IPS-NIHi7 (cell line): ENCODE measurements around the gene FAM114A1.
"Not testable (repeated sequence)": the region's sequence is repeated elsewhere in the genome, so short reads cannot be mapped to it uniquely, and the experiment has no call there.

Experiments used
- DNase-seq: peaks from one replicate; pipeline ENCODE4 v3.0.0; 2012; ENCODE audit warnings: mixed read lengths; ENCODE audit errors: extremely low spot score

The FAM114A1 gene

GRCh38 chr4:38902695-38903094, 35.1 kb downstream of the FAM114A1 start:
- DNase-seq = no peak

DNA sequence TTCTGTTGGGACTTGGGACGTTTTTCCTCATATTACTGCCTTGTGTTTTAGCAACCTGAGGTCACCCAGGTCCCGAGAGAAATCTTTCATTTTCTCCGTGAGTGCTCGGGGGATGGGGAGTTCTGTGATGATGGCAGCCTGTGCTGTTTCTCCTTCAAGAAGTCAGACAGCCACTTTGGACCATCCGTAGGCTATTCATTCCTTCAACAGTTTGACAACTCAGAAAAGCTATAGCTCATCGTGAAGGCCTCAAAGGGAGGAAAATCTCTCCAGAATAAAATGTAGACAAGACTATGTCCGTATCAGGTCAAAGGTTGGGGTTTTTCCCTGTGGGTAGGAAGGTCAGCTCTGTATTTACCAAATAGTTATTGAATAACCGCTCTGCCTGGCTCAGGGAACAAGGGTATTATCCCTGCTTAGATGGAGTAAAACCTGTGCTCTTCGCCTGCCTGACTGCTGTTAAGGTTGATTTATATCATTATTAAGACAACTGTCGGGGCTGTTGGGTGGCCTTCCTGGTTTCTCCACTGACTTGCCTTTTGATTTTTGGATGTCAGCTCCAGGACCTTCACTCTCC, 36.6 kb downstream of the FAM114A1 start:
- no peak for DNase-seq

DNA sequence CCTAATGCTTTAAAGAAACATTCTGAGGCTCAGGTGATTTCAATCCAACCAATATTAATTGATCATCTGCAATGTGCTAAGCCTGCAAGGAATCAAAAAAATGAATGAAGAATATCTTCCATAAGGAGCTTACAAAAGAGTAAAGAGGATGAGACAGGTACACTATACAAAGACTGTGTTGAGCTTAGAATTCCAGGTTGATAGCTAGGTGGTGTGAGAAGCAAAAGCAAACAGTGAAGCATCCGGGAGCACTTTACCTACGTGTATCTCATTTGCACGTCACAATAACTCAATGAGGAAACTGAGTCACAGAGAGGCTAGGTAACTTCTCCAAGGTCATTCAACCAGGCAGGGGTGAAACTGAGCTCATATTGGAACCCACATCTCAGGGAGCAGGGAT, 37.1 kb downstream of the FAM114A1 start:
- DNase-seq = no peak

DNA sequence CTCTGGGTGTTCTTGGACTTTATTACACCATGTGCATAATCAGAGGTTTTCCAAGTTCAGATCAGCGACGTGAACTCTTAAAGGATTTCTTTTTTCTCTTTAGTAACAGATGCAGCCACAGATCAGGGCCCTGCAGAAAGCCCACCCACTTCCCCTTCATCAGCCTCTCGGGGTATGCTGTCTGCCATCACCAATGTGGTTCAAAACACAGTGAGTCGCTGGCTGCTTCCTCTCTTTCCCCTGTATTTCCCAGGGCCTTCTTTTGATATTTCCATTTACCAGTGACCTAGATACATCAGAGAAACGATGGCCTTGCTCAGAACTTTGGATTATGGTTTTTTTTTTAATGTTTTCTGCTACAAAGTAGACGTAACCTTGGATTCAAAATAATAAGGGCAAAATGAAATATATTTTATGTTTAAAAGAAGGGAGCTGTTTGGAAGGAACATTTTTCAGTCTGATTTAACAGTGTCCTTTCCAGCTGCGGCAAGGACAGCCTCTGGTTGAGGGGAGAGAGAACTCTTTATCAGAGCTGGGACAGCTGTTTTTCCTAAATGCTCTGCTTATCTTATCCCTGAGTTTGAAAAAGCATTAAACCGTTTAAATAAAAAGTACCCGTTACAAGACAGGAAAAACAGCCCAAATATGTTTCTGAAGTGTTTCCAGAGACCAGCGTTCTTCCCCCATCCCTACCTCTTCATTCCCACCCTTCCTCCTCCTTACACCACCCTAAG, 38.2 kb downstream of the FAM114A1 start:
- DNase-seq = no peak

DNA sequence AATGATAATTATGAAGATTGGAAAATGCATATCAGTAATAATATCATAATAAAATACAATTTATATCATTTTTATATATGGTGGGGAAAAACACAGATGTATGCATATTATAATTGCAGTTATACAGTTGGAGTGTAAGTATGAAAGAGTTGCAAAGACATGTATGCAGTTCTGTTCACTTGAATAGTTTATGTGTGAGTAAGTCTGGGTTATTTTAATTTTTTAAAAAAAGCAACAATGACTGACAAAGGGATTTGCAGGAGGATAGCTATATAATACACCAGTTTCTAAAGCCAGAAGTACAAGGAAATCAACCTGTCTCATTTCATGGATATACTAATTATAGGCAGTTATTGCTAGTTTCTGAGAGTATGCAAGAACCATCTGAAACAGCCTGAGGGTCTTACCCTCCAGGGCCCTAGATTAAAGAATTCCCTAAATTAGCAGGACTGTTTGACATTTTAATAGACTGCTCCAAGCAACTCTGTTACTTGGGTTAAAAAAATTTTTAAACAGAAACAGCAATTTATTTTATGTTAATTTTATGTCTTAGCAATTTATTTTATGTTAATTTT, 40.2 kb downstream of the FAM114A1 start:
- no peak for DNase-seq

- DNase-seq = no peak
These were observed 41.4 kb downstream of the FAM114A1 start for GRCh38 chr4:38909015-38909414.

DNA sequence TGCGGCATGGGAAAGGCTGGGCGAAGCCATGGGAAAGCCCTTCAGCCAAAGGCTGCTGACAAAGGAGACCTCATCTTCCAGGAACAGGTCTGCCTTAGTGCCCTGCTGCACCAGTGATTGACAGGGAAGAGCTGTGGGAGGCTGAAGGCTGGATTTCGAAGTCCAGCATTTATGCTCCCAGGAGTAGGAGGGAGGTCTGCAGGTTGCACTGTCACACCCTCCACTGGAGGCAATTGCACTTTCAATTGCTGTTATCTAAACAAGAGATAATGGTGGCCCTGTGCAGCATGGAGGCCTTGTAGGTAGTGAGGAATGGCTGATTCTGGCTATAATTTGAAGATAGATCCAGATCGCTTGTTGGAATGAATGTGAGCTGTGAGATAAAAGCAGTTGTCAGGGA, 43.7 kb downstream of the FAM114A1 start:
- DNase-seq = no peak

GRCh38 chr4:38914854-38915253, 47.2 kb downstream of the FAM114A1 start:
- no peak for DNase-seq

DNA sequence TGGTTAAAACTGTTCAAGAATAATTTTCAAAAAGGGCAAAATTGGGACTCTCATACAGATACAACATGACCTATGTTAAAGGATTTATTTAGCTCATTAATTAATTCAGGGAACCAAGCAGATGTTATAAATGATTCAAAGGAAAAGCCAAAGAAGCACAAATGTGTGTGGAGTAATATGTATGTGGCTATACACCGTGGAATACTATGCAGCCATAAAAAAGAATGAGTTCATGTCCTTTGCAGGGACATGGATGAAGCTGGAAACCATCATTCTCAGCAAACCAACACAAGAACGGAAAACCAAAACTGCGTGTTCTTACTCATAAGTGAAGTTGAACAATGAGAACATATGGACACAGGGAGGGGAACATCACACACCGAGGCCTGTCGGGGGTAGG, 48.7 kb downstream of the FAM114A1 start:
- not testable (repeated sequence) for DNase-seq

DNA sequence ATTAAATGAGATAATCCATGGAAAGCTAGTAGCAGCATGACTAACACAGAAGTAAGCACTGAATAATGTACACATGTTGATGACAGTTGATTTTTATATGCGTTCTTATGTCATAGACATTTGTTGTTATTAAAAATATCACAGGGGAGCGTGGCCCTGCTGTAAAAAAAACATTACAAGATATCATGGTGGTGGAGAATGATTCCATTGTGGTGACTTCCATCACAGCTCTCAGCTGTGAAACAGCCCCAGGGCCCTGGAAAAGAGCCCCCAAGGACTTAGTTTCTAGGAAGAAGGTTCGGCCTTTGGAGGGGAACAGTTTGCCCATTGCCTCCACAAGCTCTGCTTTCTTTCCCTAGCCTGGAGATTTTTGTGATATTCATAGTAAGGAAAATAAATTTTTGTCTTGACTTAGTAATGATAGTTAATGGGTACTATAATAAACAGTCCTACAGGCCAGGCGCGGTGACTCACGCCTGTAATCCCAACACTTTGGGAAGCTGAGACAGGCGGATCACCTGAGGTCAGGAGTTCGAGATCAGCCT, 49.9 kb downstream of the FAM114A1 start:
- DNase-seq = no peak

- DNase-seq = no peak
These were observed 51.9 kb downstream of the FAM114A1 start for GRCh38 chr4:38919494-38919893.

GRCh38 chr4:38920186-38920585, 52.6 kb downstream of the FAM114A1 start:
- no peak for DNase-seq

- no peak for DNase-seq
These were observed 53.1 kb downstream of the FAM114A1 start for GRCh38 chr4:38920677-38921076.

- DNase-seq = no peak
These were observed 53.5 kb downstream of the FAM114A1 start for GRCh38 chr4:38921151-38921550.

GRCh38 chr4:38923746-38924145, 56.1 kb downstream of the FAM114A1 start:
- no peak for DNase-seq

DNA sequence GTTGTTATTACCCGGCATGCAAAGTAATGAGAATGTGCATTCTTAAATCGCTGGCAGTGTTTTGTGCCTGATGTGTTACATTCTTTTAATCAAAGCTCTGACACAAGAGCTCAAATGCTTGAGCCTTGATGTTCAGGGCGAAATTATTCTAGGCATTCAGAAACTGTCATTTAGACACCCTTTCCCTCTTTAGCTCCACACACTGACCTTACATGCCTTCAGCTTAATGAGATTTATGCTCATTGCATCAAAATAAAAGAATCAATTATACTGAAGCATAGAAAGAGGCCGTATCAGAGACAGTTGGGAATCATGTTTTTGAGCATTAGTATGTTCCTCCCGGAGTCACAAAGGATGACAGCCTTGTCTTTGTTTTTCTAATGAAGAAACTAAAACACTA, 56.7 kb downstream of the FAM114A1 start:
- no peak for DNase-seq

- DNase-seq = no peak
These were observed 58.1 kb downstream of the FAM114A1 start for GRCh38 chr4:38925492-38926413.

DNA sequence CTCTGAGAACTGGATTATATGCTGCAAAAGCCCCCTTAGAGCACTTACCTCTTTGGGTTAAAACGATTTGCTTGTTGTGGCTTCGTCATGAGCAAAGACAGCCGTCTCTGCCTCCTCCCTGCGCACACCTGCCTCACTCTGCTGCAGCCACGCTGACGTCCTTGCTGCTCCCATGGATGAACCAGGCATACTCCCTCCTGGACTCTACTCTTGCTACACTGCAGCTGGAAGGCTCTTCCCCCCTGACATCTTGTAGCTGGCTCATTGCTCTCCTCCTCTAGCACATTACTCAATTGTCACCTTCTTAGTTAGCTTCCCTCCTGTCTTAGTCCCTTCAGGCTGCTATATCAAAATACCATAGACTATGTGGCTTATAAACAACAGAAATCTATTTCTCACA, 59.3 kb downstream of the FAM114A1 start:
- no peak for DNase-seq

DNA sequence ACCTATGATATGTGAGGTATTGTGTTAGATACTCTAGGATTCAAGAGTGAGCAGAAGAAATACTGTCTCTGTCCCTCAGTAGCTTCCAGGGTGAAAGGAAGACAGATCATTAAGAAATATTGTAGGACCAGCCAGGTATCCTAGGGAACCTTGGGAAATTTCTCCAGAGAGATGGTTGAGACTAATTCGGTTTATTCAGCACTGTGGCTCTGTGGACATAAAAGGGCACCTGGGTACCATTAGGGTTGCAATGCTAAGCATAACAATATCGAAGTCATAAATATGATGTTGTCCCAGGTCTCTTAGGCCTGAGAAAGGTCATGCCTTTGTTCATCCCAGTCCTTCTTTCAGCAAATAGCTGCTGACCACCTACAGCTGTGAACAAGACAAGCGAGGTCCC, 61.0 kb downstream of the FAM114A1 start:
- no peak for DNase-seq

GRCh38 chr4:38928974-38929373, 61.4 kb downstream of the FAM114A1 start:
- no peak for DNase-seq

DNA sequence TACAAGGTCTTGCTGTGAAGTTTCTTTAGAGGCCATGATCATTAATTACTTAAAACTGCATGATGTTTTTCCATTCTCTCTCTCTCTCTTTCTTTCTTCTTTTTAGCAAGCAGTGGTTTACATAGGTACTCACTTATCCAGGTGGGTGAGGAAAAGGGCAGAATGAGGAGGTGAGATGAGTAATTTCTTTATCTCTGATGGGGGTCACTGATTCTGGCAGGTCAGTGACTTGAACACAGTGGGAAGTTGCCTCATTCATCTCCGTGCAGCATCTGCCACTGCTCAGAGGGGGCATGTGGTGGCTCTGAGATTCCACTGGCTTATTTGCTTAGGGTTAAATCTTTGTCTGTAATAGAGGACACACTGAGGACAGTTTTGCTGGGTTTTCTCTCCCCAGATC, 62.6 kb downstream of the FAM114A1 start:
- DNase-seq = no peak

DNA sequence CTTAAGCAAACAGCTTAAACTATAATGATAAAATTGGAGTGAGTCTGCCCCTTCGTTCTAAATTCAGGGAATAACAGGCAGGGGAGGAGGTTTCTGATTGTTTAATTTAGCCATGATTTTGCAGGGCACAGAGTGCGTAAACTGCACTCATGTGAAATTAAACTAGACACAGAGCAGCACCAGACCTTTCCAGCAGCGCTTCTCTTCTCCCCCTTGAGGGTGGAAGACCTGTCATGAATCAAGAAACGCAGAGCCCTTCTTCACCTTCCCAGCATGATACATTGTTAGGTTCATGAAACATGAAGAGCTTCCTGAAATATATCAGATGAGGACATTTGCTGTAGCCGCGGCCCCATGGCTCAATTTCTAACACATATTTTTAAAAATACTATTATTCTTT, 63.1 kb downstream of the FAM114A1 start:
- no peak for DNase-seq
